Measurements from ENCODE around the gene PHYKPL.
"Not testable (repeated sequence)": the region's sequence is repeated elsewhere in the genome, so short reads cannot be mapped to it uniquely, and the experiment has no call there.

The PHYKPL gene

GRCh38 chr5:178208540-178209227 lies 23.9 kb downstream of the PHYKPL start:
- H3K4me3 ChIP-seq (ENCODE audit: low read depth, low read length) = no peak overlapping the region

GRCh38 chr5:178207917-178208280 lies 24.7 kb downstream of the PHYKPL start:
- no peak overlapping the region for H3K4me3 ChIP-seq (ENCODE audit: low read depth, low read length)

GRCh38 chr5:178207183-178207916 lies 25.3 kb downstream of the PHYKPL start:
- H3K4me3 ChIP-seq (ENCODE audit: low read depth, low read length) = no peak overlapping the region

- H3K4me3 ChIP-seq (ENCODE audit: low read depth, low read length) = peak overlapping the region; percentile 100
Measured at GRCh38 chr5:178206166-178207101, 26.2 kb downstream of the PHYKPL start.

GRCh38 chr5:178205749-178206047 lies 26.9 kb downstream of the PHYKPL start:
- H3K4me3 ChIP-seq (ENCODE audit: low read depth, low read length) = peak overlapping the region; percentile 100

- H3K4me3 ChIP-seq (ENCODE audit: low read depth, low read length) = peak overlapping the region; percentile 100
Measured at GRCh38 chr5:178204935-178205748, 27.5 kb downstream of the PHYKPL start.

- H3K4me3 ChIP-seq (ENCODE audit: low read depth, low read length) = peak within 1 kb of the TSS; percentile 100
Measured at GRCh38 chr5:178204182-178204934, 28.2 kb downstream of the PHYKPL start, which contains the start of gene HNRNPAB. TSS of gene HNRNPAB (plus strand) at chr5:178204533. CDS start at chr5:178204838, 305 bp downstream.

GRCh38 chr5:178203670-178204181 lies 28.9 kb downstream of the PHYKPL start:
- peak overlapping the region; percentile 100 for H3K4me3 ChIP-seq (ENCODE audit: low read depth, low read length)

- no peak overlapping the region for H3K4me3 ChIP-seq (ENCODE audit: low read depth, low read length)
Measured at GRCh38 chr5:178202541-178202940, 30.1 kb downstream of the PHYKPL start.

GRCh38 chr5:178201927-178202235 lies 30.7 kb downstream of the PHYKPL start:
- H3K4me3 ChIP-seq (ENCODE audit: low read depth, low read length) = no peak overlapping the region

GRCh38 chr5:178201221-178201926 lies 31.2 kb downstream of the PHYKPL start:
- H3K4me3 ChIP-seq (ENCODE audit: low read depth, low read length) = no peak overlapping the region

- H3K4me3 ChIP-seq (ENCODE audit: low read depth, low read length) = no peak overlapping the region
Measured at GRCh38 chr5:178199581-178200434, 32.8 kb downstream of the PHYKPL start.

- no peak overlapping the region for H3K4me3 ChIP-seq (ENCODE audit: low read depth, low read length)
Measured at GRCh38 chr5:178198706-178199105, 33.9 kb downstream of the PHYKPL start.

GRCh38 chr5:178198151-178198550 lies 34.5 kb downstream of the PHYKPL start:
- H3K4me3 ChIP-seq (ENCODE audit: low read depth, low read length) = not testable (repeated sequence)

- H3K4me3 ChIP-seq (ENCODE audit: low read depth, low read length) = no peak overlapping the region
Measured at GRCh38 chr5:178196986-178197385, 35.6 kb downstream of the PHYKPL start.

GRCh38 chr5:178196281-178196812 lies 36.3 kb downstream of the PHYKPL start:
- no peak overlapping the region for H3K4me3 ChIP-seq (ENCODE audit: low read depth, low read length)

GRCh38 chr5:178194026-178194425 lies 38.6 kb downstream of the PHYKPL start:
- no peak overlapping the region for H3K4me3 ChIP-seq (ENCODE audit: low read depth, low read length)

GRCh38 chr5:178193251-178193809 lies 39.3 kb downstream of the PHYKPL start:
- no peak overlapping the region for H3K4me3 ChIP-seq (ENCODE audit: low read depth, low read length)

Data from iPS-11a (cell line).